Activated CD8-positive, alpha-beta memory T cell treated with anti-CD3 and anti-CD28 coated beads, Interleukin-2, amount 50 U/mL, for 24 hours (primary cell): ENCODE measurements around the gene AOC1.

Source experiments
- DNase-seq: peaks from one replicate; pipeline ENCODE4 v3.0.0-alpha.2; 2020; ENCODE audit errors: extremely low read depth

AOC1 gene

DNA sequence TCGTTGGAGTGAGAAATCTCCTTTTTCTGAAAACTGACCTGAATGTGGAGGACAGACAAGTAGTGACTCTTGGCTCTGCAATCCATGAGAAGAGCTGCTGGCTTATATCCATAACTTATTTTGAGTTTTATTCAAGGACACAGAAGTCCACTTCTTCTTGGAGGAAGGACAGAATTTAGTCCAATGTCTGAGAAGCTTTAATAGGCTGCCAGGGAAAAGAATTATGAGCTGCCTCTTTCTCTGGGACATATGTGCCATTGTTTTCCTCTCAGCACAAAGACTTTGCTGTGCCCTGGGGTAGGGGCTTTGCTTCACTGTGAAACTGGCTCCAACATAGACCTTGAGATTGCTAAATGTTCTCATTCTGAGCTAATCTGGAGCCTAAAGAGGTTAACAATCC, 20.5 kb upstream of the AOC1 start:
- DNase-seq: no peak

DNA sequence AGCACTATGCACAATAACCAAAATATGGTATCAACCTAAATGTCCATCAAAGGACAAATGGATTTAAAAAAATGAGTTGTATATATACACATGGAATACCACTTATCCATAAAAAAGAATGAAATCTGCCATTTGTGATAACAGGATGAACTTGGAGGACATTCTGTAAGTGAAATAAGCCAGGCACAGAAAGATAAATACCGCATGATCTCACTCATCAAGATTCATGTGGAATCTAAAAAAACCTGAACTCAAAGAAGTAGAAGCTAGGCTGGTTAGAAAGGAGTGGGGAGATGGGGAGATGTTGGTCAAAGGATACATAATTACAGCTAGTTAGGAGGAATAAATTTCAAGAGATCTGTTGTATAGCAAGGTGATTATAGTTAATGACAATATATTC, 17.3 kb upstream of the AOC1 start:
- no peak for DNase-seq

DNA sequence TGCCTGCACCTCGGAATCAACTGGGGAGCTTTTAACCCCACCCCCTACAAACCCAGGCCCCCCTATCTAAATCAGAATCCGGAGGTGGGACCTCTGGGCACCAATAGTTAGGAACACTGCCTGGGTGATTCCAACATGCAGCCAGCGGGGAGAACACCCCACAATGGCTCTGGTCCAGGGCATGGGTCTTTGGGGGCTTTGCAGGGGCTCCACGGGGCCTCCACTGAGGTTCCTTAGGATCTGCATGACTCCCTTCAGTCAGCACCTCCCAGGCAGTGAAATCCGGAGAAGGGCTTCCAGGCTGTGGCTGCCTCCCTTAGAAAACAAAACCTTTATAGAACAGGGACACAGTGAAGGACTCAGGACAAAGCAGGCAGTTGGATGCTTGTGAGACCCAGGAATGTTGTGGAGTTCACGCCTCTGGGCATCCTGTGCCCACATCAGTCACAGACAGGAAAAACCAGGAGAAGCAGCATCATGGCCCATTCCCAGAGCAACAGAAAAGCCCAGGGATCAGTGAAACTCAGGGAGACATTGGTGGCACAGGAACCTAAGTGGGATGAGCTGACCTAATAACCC, 16.5 kb upstream of the AOC1 start:
- DNase-seq: no peak

DNA sequence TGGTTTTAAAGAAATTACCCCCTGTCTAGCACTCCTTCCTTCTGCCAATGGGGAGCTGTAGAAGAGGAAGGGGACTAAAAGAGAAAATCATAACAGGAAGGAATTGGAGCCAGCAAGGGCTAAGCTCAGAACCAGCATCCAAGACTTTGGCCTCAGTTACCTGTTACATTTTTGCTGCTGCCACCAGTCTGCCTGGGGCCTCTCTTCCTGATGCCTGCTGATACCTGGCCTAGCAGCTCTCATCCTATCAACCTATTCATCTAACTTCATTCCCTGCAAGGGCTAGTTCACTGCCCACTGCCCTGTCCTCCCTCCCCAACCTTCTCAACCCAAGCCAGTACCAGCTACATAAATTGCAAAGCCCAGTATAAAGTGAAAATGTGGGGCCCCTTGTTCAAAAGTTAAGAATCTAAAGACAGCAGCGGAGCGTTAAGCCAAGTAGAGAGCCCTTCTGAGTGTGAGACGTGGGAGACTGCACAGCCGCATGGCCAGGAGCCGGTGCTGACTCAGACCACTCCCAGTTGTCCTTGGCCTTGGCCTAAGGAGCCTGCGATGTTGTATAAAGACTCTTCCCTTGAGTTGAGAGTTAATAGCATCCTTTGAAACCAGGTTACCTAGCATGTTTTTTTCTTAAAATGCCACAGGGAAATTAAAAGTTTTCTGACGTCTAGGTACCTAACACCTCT, 13.2 kb upstream of the AOC1 start:
- no peak for DNase-seq

DNA sequence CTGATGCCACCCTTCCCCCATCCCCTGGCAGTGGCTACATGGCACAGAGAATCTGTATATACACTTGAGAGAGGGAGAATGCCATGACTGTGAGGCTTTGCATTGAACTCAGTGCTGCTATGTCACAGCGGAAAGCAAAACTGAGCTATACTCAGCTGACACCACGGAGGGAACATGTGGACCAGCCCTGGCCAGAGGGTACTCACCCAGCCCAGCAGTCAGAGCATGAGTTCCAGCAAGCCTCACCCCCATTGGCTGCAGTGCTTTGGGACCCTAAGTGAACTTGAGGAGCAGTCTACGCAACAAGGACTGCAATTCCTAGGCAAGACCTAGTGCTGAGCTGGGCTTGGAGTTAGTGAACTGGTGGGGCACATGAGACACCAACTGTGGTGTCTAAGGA, 10.3 kb upstream of the AOC1 start:
- DNase-seq: no peak

DNA sequence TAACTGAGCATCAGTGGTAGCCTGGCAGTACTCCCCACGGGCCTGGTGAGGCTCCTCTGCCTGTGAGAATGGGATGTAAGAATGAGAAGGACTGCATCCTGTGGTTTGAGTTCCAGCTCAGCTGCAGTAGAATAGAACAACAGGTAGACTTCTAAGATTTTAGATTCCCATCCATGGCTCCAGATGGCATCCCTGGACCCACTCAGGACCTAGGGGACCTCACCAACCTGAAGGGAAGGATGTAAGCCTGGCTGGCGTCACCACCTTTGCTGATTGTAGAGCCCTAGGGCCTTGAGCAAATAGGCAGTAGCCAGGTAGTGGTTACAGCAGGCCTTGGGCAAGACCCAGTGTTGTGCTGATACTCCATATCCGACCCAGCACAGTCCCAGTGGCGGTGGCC, 9.6 kb upstream of the AOC1 start:
- DNase-seq: no peak

DNA sequence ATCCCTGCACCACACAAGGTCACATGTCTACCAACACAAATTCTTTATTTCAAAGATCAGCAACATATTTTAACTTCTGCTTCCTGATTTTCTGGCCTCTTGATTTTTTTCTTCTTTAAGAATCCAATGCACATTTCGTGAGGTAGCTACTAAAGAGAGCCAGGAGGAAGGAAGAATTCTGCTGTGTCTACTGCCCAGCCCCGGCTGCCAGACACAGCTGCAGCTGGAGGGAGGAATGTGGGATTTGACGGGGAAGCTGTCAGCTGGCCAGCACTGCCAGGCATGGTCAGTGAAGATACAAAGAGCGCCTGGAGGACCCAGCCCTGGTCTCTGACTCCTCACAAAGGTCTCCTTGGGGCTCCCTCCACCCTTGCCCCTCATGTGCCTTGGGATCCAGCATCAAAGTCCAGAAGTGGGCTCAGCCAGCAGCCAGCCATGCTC, 6.9 kb upstream of the AOC1 start:
- no peak for DNase-seq

DNA sequence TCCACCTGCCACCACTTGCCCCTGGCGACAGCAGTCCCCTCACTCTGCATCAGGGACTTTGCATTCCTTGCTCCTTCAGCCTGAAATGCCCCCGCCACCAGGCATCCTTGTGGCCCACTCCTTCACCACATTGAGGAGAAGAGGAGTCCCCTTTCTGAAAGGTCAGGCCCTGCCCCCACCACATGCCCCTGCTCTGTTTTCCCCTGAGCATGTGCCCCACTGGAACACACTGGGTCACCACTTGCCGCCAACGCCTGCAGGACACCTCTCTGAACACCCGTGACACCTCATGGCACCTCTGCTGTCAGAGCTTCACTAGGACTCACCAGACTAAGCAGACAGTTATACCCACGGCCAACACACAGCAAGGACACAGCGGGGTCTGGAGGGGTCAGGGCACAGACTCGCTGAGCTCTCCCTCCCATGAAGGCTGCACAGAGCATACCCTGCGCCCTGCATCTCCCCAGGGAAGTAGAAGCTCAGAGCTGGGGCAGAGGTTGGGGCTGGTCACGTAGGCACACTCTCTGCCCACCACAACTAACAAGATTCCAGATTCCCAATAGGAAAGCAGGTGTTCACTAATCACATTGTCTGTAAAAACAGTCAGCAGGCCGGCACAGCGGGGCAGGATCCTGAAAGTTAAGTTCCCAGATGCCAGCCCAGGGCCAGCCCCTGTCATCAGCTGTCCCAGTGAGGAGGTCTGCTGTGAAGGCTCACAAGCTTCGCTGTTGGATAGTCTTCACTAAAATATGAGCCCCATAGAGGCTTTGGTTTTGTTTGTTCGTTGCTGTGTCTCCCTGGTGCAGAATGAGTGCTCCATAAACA, 5.8 kb upstream of the AOC1 start:
- no peak for DNase-seq

DNA sequence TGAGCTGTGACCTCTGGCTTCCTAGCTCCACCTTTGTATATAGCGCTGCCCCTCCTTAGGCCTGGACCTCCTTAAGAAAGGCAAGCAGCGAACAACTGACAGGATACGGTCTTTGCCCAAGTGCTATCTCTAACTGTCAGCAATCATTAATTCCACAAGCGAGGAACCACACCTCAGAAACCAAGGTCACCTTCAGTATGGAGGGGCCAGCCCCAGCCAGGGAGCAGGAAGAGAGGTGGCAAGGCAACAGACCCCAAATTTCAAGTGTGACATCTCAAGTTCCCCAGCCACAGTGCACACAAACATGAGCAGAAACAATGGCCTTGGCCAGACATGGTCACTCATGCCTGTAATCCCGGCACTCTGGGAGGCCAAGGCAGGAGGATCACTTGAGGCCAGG, 4.8 kb upstream of the AOC1 start:
- DNase-seq: no peak

DNA sequence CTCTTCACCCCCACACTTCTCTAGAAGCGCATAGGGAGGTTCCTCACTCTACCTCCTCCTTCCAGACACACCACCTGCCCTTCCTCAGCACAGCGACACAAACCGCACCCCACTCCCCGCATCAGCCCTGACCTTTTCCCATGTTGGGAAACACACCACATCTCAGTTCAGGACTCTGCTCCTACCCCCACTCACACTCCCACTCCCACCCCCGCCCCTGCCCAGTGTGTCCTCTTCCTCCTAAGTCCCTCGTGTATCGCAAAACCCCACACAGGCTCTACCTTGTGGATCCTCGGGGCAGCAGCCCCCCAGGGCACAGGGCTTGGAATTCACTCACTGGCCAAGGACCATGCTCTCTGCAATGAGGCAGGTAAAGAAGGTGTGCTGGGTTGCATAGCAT, 4.2 kb upstream of the AOC1 start:
- no peak for DNase-seq

DNA sequence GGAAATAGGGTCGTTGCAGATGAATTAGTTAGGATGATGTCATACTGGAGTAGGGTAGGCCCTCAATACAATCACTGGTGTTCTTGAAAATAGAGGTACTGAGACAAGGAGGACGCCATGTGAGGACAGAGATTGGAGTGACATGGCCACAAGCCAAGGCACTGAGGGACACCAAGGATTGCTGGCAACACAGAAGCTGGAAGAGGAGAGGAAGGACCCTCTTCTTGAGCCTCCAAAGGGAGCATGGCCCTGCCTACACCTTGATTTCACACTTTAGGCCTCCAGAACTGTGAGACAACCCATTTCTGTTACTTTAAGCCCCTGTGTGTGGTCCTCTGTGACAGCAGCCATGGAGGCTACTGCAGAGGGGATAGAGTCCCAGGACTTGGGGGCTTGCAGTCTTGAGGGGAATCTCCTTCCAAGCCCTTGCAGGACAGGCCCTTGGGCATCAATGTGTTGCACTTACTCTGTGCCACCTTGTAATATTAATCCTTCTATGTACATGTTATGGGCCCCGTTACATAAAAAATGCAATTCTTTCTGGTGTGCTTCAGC, 3.7 kb upstream of the AOC1 start:
- DNase-seq: no peak

DNA sequence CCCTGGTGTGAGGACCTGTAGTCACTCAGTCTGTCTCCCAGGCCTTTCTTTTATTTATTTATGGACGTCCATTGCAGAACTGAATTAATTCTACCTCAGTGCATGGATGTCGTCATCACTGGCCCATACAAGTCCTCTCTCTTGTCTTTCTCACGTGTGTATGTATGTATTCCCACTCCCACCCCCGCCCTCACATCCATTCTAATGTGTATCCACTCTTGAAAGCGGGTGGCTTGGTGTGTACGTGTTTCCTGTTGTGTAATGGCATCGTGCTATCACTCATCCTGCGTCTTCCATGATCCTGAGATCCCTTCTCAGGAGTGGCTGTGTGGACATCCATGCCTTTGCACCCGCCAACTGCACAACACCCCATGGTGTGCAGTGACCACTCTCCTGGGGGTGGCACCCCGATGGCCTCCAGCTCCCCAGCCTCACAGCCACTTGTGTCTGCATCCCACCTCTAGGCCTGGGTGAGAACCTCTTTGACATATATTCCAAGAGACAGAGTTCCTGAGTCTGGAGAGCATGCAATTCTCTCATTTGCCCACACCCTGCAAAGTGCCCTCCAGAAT, 3.0 kb upstream of the AOC1 start:
- no peak for DNase-seq

DNA sequence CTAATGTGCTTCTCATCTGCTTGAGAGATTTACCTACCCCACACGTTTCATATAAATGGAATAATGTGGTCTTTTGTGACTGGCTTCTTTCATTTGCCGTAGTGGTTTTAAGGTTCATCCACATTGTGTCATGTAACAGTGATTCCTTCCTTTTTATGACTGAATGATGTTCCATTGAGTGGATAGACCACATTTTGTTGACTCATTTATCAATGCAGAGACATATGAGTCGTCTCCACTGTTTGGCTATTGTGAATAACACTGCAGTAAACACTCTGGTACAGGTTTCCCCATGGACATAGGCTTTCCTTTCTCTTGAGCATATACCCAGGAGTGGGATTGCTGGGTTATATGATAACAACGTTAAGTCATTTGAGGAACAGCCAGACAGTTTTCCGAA, 2.0 kb upstream of the AOC1 start:
- no peak for DNase-seq

DNA sequence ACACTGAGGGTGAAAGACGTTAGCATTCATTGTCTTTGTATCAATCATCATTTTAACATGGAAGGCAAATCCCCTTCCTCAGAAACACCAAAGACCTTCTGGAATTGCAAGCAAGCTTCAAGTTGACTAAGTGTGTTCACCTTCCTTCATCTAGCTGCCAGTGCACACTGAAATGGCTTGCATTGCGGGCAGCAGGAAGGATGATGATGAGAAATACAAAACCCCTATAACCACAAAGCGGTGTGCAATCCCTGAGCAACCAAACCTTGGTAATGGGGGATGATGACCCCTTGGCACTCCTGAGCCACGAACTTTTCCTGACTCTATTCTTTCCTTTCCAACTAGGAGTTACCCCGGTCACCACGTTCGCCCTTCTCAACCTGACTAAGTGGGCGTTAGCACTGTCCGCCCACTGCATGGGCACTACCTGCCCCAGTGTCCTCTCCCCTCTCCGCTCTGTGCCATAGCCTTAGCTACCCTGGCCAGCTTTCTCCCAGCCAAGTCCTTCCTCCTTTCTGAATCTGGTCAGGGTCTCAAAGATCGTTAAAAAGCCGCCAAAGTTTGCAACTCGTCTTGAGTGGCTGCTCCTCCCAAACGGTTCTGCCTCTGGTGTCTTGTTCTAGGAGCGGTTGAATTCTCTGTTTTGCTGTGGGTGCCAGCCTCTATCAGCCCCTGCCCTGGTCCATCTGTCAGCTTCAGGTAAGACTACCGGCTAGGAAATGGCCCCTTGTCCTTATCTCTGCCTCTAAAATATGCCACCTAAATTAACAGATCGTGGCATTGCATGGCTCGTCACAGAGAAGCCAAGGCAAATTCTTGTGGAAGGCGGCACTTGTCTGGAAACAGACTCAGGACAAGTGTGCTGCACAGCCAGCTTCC, 586 bp upstream of the AOC1 start:
- DNase-seq: no peak

DNA sequence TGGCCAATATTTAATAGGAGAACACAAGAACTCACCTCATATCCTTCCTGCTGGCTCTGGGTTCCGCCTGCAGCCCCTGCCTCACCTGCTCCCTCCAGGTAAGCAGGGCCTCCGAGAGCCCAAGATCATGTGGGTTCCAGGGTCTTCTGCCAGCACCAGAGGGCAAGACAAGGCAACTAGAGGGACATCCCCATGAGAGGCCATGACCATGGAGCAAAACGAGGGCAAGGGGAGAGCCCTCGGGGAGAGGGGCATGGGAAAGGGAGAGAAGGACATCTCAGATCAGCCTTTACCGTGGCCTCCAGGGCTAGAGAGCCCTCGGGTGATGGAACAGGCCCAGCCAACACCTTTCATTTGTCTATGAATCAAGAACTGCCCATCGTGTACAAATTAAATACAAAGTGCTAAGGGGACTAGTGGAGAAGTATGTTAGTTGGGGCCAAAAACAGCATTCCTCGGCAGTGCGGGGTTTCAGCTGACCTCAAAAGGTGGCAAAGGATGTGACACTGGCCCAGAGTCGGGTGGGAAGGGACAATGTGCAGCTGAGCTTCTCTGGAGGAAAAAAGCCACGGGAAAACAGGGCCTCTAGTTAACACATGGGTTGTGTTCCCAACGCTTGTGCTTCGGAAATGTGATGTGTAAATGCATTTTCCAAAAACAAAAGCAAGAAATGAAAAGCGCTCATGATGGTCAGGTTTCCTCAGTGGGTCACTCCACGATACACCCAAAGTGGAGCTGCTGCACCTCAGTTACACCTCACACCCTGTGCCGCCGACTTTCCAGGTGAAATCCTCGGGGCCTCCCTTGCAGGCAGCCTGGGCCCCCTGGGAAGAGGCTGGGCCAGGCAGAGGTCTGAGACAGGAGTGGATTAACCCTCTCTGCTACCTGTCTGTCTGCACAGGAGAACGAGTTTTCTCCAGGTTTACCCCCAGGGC, 2.0 kb downstream of the AOC1 start:
- DNase-seq: no peak

DNA sequence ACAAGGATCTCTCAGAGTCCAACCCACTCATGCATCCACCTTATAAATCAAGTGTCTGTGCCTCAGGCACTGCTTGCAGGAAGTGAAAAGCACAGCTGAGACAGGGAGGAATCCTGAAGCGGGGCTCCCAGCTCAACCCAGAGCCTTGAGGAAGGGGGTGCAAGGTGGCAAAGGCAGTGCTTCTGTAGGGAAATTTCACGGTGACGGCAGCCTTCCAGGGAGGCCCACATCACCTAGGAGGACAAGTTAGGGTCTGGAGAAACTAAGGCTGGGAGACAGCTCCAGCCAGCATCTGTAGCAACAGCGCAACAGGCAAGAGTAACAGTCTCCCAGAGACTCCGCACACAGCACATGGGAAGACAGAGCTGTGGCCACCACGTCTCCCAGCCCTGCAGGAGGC, 2.7 kb downstream of the AOC1 start:
- no peak for DNase-seq

DNA sequence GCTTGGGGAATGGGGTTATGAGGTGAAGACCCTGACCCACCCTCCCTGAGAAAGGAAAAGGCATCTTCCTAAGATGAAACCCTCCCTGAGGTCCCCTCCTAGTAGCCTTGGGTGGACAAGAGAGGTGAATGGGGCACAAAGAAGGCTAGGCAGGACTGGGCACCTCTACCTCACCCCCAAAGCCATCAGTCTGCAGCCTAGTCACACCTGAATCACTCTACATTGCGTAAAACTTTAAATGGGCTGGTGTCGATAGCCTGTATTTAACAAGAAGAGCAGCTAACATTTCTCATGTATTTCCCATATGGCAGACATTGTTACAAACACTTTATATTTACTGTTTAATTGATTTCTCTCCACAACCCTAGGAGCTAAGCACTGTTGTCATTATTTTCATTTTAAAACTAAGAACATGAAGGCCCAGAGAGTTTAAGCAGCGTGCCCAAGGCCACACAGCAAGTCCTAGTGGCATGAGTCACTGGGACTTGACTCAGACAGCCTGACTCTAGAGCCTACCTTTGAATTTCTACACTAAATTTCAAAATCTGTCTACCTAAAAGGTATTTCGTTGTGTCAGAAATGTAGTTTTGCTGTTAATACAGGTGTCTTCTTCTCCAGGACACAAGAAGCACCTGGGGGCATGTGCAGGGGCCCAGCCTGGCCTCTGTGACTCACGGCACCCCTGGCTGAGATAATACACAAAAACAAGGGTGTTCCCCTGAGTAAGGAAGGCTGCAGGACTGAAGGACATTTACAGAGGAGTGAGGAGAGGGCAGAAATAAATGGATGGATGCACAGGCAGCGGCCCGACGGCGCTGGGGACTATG, 3.4 kb downstream of the AOC1 start:
- DNase-seq: no peak

DNA sequence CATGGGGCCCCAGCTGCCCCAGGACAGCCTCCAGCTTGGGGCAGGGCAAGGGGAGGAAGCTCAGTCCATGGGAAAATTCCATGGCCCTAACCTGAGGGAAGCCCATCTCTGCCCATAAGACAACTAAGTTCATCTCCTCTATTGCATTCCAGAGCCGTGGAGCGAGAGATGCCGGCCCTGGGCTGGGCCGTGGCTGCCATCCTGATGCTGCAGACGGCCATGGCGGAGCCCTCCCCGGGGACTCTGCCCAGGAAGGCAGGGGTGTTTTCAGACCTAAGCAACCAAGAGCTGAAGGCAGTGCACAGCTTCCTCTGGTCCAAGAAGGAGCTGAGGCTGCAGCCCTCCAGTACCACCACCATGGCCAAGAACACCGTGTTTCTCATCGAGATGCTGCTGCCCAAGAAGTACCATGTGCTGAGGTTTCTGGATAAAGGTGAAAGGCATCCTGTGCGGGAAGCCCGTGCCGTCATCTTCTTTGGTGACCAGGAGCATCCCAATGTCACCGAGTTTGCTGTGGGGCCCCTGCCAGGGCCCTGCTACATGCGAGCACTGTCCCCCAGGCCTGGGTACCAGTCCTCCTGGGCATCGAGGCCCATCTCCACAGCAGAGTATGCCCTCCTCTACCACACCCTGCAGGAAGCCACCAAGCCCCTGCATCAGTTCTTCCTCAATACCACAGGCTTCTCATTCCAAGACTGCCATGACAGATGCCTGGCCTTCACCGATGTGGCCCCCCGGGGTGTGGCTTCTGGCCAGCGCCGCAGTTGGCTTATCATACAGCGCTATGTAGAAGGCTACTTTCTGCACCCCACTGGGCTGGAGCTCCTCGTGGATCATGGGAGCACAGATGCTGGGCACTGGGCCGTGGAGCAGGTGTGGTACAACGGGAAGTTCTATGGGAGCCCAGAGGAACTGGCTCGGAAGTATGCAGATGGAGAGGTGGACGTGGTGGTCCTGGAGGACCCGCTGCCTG, 4.3 kb downstream of the AOC1 start:
- no peak for DNase-seq
